Endodermal cell (in vitro differentiated cells): ENCODE results near the gene TPSAB1. TPM values are rescaled to one million over a fixed set of nuclear protein-coding genes. Genes with fewer than 3 reads are reported as not detected.

Experiments used
- DNase-seq: peaks from one replicate; pipeline ENCODE4 v3.0.0-alpha.2; 2017
- H3K27ac ChIP-seq: 2 replicates; pipeline ENCODE4 v1.5.1; 2013; ENCODE audit warnings: mild to moderate bottlenecking, low read depth, low read length, moderate library complexity
- H3K27me3 ChIP-seq: 2 replicates; pipeline ENCODE4 v1.6.1; 2013; ENCODE audit warnings: mild to moderate bottlenecking, low read length, moderate library complexity; ENCODE audit not compliant: insufficient read depth, control insufficient read depth, poor library complexity, severe bottlenecking
- H3K36me3 ChIP-seq: 2 replicates; pipeline ENCODE4 v1.7.0; 2013; ENCODE audit warnings: mild to moderate bottlenecking, low read length, moderate library complexity; ENCODE audit not compliant: control insufficient read depth, insufficient read depth
- H3K4me1 ChIP-seq: one replicate; pipeline ENCODE4 v1.7.0; 2013; ENCODE audit warnings: low read length; ENCODE audit not compliant: control insufficient read depth, insufficient read depth
- H3K4me3 ChIP-seq: 2 replicates; pipeline ENCODE4 v1.5.1; 2013; ENCODE audit warnings: mild to moderate bottlenecking, low read length, moderate library complexity
- H3K9ac ChIP-seq: 2 replicates; pipeline ENCODE4 v1.6.1; 2013; ENCODE audit warnings: mild to moderate bottlenecking, low read length, moderate library complexity; ENCODE audit not compliant: poor library complexity, severe bottlenecking; ENCODE audit errors: extremely low read depth
- H3K9me3 ChIP-seq: 2 replicates; pipeline ENCODE4 v1.6.1; 2013; ENCODE audit warnings: mild to moderate bottlenecking, low read length, moderate library complexity; ENCODE audit not compliant: control insufficient read depth
- H3K27ac Mint-ChIP-seq: 2 replicates; pipeline ENCODE4 v1.8.0; 2020; ENCODE audit warnings: mixed read lengths
- H3K27me3 Mint-ChIP-seq: 2 replicates; pipeline ENCODE4 v1.8.0; 2021; ENCODE audit warnings: mild to moderate bottlenecking, mixed read lengths; ENCODE audit not compliant: insufficient read depth
- H3K36me3 Mint-ChIP-seq: 2 replicates; pipeline ENCODE4 v1.8.0; 2020; ENCODE audit warnings: low read depth, mixed read lengths
- H3K4me1 Mint-ChIP-seq: 2 replicates; pipeline ENCODE4 v1.8.0; 2020; ENCODE audit warnings: mixed read lengths
- H3K4me3 Mint-ChIP-seq: 2 replicates; pipeline ENCODE4 v1.8.0; 2020; ENCODE audit warnings: mild to moderate bottlenecking, moderate library complexity, mixed read lengths
- H3K9me3 Mint-ChIP-seq: 2 replicates; pipeline ENCODE4 v1.8.0; 2020; ENCODE audit warnings: mild to moderate bottlenecking, mixed read lengths
- CTCF ChIP-seq: fragments of 200-600 bp; sonication (generic); conservative IDR thresholded peaks from 2 replicates; pipeline ENCODE4 v1.5.0; 2021; ENCODE audit warnings: antibody characterized with exemption, mild to moderate bottlenecking
- WGBS, 2 experiments: methylation state at CpG; one replicate each; pipeline versions ENCODE4 v1.1.5 to v1.1.7; 2013; ENCODE audit warnings: missing lambda C conversion rate in 2 of 2, mixed read lengths in 1 of 2; ENCODE audit not compliant: insufficient coverage in 1 of 2, insufficient read length in 1 of 2; 5-methylcytosine and 5-hydroxymethylcytosine counted together
- total RNA-seq, 2 donors: library from RNA; stranded (reverse); fragmentation: NEBNext Ultra II Directional in 1 of 2; extraction: Animal tissue kit (Norgen Biotek cat#: 25700) in 1 of 2; gene quantifications; 2 replicates in 1 of 2; 3 replicates in 1 of 2; pipeline ENCODE4 v1.2.1, GENCODE V29; 2021

TPSAB1 gene
- total RNA-seq, 2 donors from 2014 or later: not detected

GRCh38 chr16:1199347-1200013 is 41.0 kb upstream of the TPSAB1 start:
- peak overlapping the region; percentile 46 for H3K27ac Mint-ChIP-seq
- H3K9me3 ChIP-seq: no peaks in the 10 kb centered on the region
- no peak overlapping the region for H3K4me3 Mint-ChIP-seq
- TF ChIP-seq CTCF: no peak
- H3K27me3 ChIP-seq: no peaks in the 10 kb centered on the region
- H3K4me1 ChIP-seq: no peaks in the 10 kb centered on the region
- no peak for DNase-seq
- no peaks in the 10 kb centered on the region for H3K4me1 Mint-ChIP-seq
- no peaks in the 10 kb centered on the region for H3K36me3 ChIP-seq
- WGBS, 2 experiments: 94 to 95% methylated on average over 5 to 10 of the region's 19 CpGs
- H3K27me3 Mint-ChIP-seq: no peaks in the 10 kb centered on the region
- H3K36me3 Mint-ChIP-seq: peaks cover 20% of the 10 kb centered on the region
- no peak overlapping the region for H3K4me3 ChIP-seq
- H3K27ac ChIP-seq: no peak overlapping the region
- no peaks in the 10 kb centered on the region for H3K9me3 Mint-ChIP-seq
- H3K9ac ChIP-seq: no peak overlapping the region

DNA sequence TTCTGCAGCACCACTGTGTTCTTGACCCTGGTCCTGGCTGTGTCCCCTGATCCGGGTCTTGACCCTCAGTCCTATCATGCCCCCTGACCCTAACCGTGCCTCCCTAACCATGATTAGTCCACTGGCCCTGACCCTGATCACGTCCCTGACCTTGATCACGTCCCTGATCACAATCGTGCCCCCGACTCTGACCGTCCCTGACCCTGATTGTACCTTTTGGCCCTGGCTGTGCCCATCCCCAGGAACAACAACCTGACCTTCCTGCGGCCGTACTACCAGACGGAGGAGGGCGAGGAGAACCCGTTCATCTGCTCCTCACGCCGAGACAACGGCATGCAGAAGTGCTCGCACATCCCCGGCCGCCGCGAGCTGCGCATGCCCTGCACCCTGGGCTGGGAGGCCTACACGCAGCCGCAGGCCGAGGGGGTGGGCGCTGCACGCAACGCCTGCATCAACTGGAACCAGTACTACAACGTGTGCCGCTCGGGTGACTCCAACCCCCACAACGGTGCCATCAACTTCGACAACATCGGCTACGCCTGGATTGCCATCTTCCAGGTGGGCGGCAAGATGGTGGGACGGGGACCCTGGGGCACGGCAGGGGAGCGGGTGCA is 40.4 kb upstream of the TPSAB1 start:
- no peaks in the 10 kb centered on the region for H3K9me3 ChIP-seq
- no peaks in the 10 kb centered on the region for H3K27me3 Mint-ChIP-seq
- H3K27ac Mint-ChIP-seq: peak overlapping the region; percentile 46
- 96 to 98% methylated on average over 28 to 38 of the region's 38 CpGs for WGBS, 2 experiments
- no peak overlapping the region for H3K9ac ChIP-seq
- H3K27ac ChIP-seq: no peak overlapping the region
- H3K36me3 ChIP-seq: no peaks in the 10 kb centered on the region
- no peaks in the 10 kb centered on the region for H3K9me3 Mint-ChIP-seq
- H3K4me1 ChIP-seq: no peaks in the 10 kb centered on the region
- no peaks in the 10 kb centered on the region for H3K4me1 Mint-ChIP-seq
- no peak overlapping the region for H3K4me3 Mint-ChIP-seq
- no peak for TF ChIP-seq CTCF
- no peak overlapping the region for H3K4me3 ChIP-seq
- no peaks in the 10 kb centered on the region for H3K27me3 ChIP-seq
- no peak for DNase-seq
- peaks cover 21% of the 10 kb centered on the region for H3K36me3 Mint-ChIP-seq

- Histone ChIP-seq H3K27me3 (no peaks in the 10 kb centered on the region), H3K9me3 (no peaks in the 10 kb centered on the region), H3K4me1 (no peaks in the 10 kb centered on the region), H3K36me3 (no peaks in the 10 kb centered on the region), H3K9ac (no peak overlapping the region), H3K27ac (no peak overlapping the region), H3K4me3 (no peak overlapping the region)
- Mint-ChIP-seq H3K36me3 (peaks cover 21% of the 10 kb centered on the region), H3K4me1 (no peaks in the 10 kb centered on the region), H3K4me3 (no peak overlapping the region), H3K27me3 (no peaks in the 10 kb centered on the region), H3K9me3 (no peaks in the 10 kb centered on the region), H3K27ac (no peak overlapping the region)
- no peak for TF ChIP-seq CTCF
- 93 to 94% methylated on average over 24 to 25 of the region's 25 CpGs for WGBS, 2 experiments
- DNase-seq: no peak
Measured at GRCh38 chr16:1201444-1201843, 39.1 kb upstream of the TPSAB1 start.
